SJCRH30 (cell line): Measurements from ENCODE around the gene CNNM2. TPM values are rescaled to one million over a fixed set of nuclear protein-coding genes. Genes with fewer than 3 reads are reported as not detected.
"Not testable (repeated sequence)": the region's sequence is repeated elsewhere in the genome, so short reads cannot be mapped to it uniquely, and the experiment has no call there.

Experiments
- DNase-seq, 2 experiments: peaks; one replicate each; pipeline ENCODE4 v3.0.0-alpha.2; 2015 to 2020
- H3K27ac ChIP-seq: fragments of 250-450 bp; sonication (Bioruptor Pico); 2 replicates; pipeline ENCODE4 v1.5.1; 2020; ENCODE audit warnings: mild to moderate bottlenecking, moderate library complexity
- H3K27me3 ChIP-seq: fragments of 250-450 bp; sonication (Bioruptor Pico); 2 replicates; pipeline ENCODE4 v1.5.1; 2020; ENCODE audit warnings: mild to moderate bottlenecking, moderate library complexity
- H3K36me3 ChIP-seq: fragments of 250-450 bp; sonication (Bioruptor Pico); 2 replicates; pipeline ENCODE4 v1.5.1; 2020; ENCODE audit warnings: mild to moderate bottlenecking, moderate library complexity
- H3K4me1 ChIP-seq: fragments of 250-450 bp; sonication (Bioruptor Pico); 2 replicates; pipeline ENCODE4 v1.5.1; 2020; ENCODE audit warnings: mild to moderate bottlenecking, moderate library complexity
- H3K4me3 ChIP-seq: fragments of 250-450 bp; sonication (Bioruptor Pico); 2 replicates; pipeline ENCODE4 v1.5.1; 2020; ENCODE audit warnings: mild to moderate bottlenecking, moderate library complexity
- H3K9me3 ChIP-seq: fragments of 250-450 bp; sonication (Bioruptor Pico); replicated peaks from 2 replicates; pipeline ENCODE4 v1.5.1; 2020; ENCODE audit warnings: mild to moderate bottlenecking, moderate library complexity
- total RNA-seq: library from RNA; depleted of rRNA; stranded (reverse); fragments of >200 nt; shearing (Covaris generic); gene quantifications from 2 replicates; pipeline ENCODE4 v1.2.3, GENCODE V29; 2014

The CNNM2 gene
- total RNA-seq, 1 experiment from 2014 or later: 4.9 TPM

DNA sequence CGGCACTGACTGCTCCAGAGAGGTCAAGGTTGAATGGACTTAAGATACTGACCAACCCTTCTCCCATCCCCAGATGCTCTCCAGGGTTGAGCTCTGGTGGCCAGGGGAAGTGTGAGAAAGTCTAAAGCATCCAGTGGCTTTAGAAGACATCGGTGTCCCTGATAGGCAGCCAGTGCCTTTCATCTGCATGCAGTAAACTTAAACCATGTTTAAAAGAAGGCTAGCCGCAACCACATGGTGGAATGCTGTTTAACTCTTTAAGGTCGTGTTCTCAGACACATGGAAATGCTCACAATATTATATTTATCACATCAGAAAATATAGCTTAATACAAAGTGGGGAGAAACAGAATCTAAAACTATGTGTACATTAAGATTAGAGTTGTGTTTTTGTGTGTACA is 137.0 kb downstream of the CNNM2 start:
- no peak for DNase-seq
- H3K4me1 ChIP-seq: no peaks in the 10 kb centered on the region
- H3K27ac ChIP-seq: no peak overlapping the region
- no peaks in the 10 kb centered on the region for H3K9me3 ChIP-seq
- no peaks in the 10 kb centered on the region for H3K36me3 ChIP-seq
- H3K27me3 ChIP-seq: no peaks in the 10 kb centered on the region
- no peak overlapping the region for H3K4me3 ChIP-seq

DNA sequence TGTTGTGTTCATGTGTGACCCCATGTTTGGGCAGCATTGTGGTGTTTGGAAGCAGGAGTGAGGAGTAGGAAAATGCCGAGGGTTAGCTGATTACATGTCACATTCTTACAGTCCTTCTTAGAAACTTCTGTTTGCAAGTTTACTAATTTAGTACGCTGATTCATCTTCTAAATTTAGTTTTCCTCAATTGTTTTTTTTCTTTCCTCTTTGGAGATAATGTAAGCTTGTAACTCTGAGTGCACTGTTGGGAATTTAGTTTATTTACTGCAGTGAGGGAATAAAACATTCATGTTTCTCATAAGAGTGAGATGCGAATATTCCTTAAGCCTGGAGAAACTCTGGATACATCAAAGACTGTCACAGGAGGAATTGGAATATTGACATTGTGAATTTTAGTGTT is 139.9 kb downstream of the CNNM2 start:
- H3K4me1 ChIP-seq: no peaks in the 10 kb centered on the region
- H3K9me3 ChIP-seq: no peaks in the 10 kb centered on the region
- DNase-seq: no peak
- no peak overlapping the region for H3K27ac ChIP-seq
- no peaks in the 10 kb centered on the region for H3K27me3 ChIP-seq
- no peaks in the 10 kb centered on the region for H3K36me3 ChIP-seq
- no peak overlapping the region for H3K4me3 ChIP-seq

DNA sequence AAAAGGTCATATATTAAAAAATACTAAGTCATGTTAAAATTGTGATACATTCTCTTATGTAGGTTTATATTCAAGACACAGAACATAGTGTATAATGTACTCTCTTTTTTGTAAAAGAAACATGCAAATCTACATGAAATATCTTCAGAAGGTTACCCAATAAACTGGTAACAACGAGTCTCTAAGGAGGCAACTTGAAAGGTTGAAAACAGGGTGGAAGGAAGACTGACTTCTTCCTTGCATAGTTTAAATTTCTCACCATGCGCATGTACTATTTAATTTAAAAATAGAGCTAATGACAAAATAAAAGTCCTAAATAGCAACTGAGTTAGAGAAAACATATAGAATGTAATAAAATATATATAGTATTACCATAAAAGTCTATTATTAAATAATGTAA is 142.5 kb downstream of the CNNM2 start:
- no peak for DNase-seq
- no peak overlapping the region for H3K4me3 ChIP-seq
- no peaks in the 10 kb centered on the region for H3K27me3 ChIP-seq
- no peaks in the 10 kb centered on the region for H3K4me1 ChIP-seq
- no peaks in the 10 kb centered on the region for H3K9me3 ChIP-seq
- H3K27ac ChIP-seq: no peak overlapping the region
- H3K36me3 ChIP-seq: no peaks in the 10 kb centered on the region

DNA sequence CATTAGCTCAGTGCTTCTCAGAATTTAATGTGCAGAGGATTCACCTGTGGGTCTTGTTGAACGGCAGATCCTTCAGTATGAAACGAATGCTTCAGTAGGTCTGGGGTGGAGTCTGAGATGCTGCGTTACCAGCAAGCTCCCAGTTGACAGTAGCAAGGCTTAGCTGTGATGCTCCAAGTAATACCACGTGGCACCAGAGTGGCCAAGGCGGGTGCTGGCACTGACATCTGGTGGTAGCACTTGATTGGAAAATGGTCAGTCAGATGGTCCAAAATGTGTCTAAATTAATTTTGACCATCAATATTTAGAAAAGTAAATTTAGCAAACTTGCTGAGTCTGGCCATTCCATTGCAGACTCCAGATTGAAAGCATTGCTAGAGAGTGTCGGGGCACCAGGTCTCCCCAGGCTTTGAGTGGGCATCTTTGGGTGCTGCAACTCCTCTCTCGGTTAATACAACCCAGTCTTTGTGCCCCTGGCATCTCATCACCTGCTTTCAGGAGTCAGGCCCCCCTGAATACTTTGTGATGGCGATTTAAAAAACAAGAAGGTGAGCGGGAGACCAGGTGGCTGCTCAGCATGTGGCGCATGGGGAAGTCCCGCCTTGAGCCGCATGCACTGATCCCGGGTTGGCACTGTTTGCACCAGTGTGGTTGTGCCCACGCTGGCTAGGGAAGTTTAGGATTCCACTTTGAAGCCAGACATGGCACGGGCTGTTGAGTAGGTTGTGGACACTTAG is 144.9 kb downstream of the CNNM2 start:
- no peaks in the 10 kb centered on the region for H3K4me1 ChIP-seq
- no peaks in the 10 kb centered on the region for H3K36me3 ChIP-seq
- H3K27ac ChIP-seq: no peak overlapping the region
- no peaks in the 10 kb centered on the region for H3K9me3 ChIP-seq
- no peak overlapping the region for H3K4me3 ChIP-seq
- H3K27me3 ChIP-seq: no peaks in the 10 kb centered on the region
- DNase-seq: no peak

DNA sequence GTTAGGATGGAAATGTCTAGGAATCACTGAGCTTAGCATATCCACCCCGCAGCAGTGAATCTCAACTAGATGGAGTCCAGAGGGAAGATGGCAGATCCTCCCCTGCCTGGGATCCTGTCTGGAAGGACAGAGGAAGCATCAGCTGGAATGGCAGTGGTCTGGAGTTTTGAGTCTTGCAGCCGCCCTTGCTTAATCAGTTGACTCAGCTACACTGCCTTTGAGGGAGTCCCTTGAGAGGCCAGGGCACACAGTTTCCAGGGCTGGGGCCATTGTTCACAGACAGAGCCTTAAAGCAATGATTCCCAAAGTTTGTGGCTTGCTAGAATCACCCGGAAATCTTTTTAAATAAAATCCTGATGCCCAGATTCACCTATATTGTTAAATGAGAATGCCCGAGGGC is 146.9 kb downstream of the CNNM2 start:
- no peaks in the 10 kb centered on the region for H3K36me3 ChIP-seq
- DNase-seq: no peak
- no peak overlapping the region for H3K27ac ChIP-seq
- no peaks in the 10 kb centered on the region for H3K4me1 ChIP-seq
- H3K9me3 ChIP-seq: no peaks in the 10 kb centered on the region
- H3K4me3 ChIP-seq: no peak overlapping the region
- no peaks in the 10 kb centered on the region for H3K27me3 ChIP-seq

DNA sequence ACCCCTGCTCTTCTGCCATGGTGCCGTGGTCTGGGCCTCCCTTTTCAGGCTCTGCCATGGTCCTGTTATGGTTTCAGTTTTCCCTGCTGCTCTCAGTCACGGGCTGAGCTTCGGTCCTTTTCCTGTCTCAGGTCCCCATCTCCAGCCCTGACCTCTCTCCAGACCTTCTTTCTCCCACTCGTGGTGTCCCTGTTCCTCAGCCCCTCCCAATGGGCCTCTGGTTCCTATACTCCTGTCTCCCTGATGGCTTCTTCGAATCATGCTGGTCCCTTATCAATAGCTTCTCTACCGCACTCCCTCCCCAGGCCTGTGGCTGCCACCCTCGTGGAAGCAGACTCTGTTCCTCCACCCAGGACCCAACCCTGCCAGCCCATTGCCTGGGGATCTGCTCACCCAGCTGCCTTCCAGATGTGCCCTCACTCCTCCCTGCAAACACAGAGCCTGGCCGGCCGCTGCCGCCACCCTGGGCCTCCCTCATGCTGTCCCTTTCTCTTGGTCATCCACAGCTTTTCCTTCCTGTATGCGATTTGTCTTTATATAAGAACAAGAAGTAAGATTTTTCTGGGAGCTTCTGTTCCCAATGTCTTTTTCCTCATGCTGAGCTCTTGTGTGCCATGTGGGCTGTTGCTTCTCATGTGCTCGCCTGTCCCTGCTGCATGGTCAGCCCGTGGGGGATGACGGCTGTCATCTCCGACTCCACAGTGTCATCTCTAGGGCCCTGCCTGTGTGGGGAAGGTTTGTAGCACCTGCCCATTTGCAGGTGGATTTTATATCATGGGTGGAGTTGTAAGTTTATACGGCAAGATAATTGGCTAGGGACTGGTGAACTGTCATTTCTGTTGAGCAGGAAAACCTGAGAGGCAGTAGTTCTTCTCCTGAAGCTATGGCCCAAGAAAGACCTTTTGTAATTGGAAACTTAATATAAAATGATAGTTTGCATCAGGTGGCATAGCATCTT is 148.3 kb downstream of the CNNM2 start:
- no peak for DNase-seq

DNA sequence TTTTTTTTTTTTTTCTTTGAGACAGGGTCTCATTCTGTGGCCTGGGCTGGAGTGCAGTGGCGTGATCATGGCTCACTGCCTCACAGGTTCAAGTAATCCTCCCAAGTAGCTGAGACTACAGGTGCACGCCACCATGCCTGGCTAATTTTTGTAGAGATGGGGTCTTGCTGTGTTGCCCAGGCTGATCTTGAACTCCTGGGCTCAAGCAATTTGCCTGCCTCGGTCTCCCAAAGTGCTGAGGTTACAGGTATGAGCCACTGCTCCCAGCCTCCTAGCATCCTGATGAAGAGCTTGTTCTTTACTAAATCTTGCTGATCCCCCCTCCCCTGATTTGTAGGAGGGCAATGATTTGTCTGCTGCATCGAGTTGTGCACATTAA is 149.0 kb downstream of the CNNM2 start:
- not testable (repeated sequence) for H3K27ac ChIP-seq, H3K4me3 ChIP-seq, H3K4me1 ChIP-seq, H3K36me3 ChIP-seq, DNase-seq, H3K9me3 ChIP-seq, H3K27me3 ChIP-seq

More for the DNA sequence above, 148.3 kb downstream of the CNNM2 start:
- Histone ChIP-seq H3K36me3 (no peaks in the 10 kb centered on the region), H3K27ac (no peak overlapping the region), H3K9me3 (no peaks in the 10 kb centered on the region), H3K4me3 (no peak overlapping the region), H3K27me3 (no peaks in the 10 kb centered on the region), H3K4me1 (no peaks in the 10 kb centered on the region)

DNA sequence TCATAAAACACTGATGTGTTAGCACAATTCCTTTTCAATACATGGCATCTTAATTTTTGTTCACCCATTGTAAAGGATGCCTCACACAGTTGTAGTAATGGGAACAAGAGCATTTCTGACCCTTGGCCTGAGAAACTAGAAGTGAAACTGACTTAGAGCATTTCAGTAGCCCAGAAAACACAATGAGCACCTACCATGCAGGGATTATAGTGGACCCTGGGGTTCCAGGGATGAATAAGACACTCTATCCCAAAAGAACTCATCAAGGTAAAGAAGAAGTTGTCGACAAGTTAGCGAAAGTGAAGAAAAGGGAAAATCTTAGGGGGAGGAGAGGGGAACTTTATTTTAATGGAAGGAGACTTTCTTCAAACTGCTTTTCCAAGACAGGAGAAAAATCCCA is 149.4 kb downstream of the CNNM2 start:
- H3K9me3 ChIP-seq: no peaks in the 10 kb centered on the region
- H3K27ac ChIP-seq: no peak overlapping the region
- H3K4me3 ChIP-seq: no peak overlapping the region
- no peaks in the 10 kb centered on the region for H3K36me3 ChIP-seq
- no peaks in the 10 kb centered on the region for H3K4me1 ChIP-seq
- no peaks in the 10 kb centered on the region for H3K27me3 ChIP-seq
- DNase-seq: no peak

DNA sequence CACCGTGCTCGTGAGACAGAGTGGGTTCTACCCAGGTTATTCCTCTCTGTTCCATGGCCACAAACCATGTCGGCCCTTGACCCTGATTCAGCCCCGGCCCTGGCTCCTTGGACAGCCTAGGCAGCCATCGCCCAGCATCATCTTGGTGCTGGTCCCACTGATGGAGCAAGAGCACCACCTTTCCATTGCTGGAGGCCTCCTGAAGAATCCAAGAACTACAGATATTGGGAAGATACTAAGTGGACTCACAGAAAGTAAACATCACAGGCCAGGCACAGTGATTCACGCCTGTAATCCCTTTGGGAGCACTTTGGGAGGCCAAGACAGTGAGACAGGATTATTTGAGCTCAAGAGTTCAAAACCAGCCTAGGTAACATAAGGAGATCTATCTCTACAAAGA is 149.9 kb downstream of the CNNM2 start:
- DNase-seq: no peak
- H3K4me3 ChIP-seq: no peak overlapping the region
- no peaks in the 10 kb centered on the region for H3K9me3 ChIP-seq
- H3K4me1 ChIP-seq: no peaks in the 10 kb centered on the region
- no peaks in the 10 kb centered on the region for H3K27me3 ChIP-seq
- H3K36me3 ChIP-seq: no peaks in the 10 kb centered on the region
- H3K27ac ChIP-seq: no peak overlapping the region

DNA sequence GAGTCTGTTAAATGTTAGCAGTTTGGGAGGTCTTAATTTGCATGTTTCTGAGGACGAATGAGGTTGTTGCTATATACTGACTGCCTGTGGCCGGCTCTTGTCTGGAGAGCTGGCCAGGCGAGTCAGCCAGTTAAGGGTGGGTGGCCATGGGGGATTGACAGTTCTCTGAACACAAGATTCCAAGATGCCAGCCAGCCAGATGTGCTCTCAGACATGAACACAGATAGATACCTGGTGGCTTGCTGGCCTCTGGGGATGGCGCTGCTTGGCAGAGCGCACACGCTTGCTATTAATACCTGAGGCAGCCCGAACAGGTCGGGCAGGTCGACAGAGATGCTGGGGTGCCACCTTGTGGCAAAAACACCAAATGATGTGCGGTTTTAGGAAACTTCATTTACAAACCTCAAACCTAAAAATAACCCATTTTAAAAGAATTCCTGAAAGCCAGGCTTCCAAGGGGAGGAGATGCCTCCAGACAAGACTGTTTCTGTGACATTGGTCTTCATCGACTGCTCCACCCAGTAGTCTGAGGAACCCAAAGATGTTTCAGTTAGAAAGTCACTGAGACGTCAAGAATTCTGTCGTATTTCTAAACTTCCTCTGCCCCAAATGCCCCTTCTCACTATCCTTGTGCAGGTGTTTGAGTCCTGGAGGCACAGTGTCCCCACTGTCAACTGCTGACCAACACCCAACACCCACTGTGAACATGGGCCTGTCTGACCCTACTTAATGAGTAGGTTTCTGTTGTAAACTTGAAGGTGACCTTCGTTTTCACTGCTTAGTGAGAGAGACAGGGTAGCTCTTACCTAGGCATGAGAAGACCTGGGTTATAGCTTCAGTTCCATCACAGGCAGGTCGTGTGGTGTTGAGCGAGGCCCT is 151.6 kb downstream of the CNNM2 start:
- peak; percentile 30 to 66 for DNase-seq
- no peaks in the 10 kb centered on the region for H3K36me3 ChIP-seq
- no peaks in the 10 kb centered on the region for H3K4me1 ChIP-seq
- H3K4me3 ChIP-seq: no peak overlapping the region
- H3K27ac ChIP-seq: no peak overlapping the region
- no peaks in the 10 kb centered on the region for H3K9me3 ChIP-seq
- H3K27me3 ChIP-seq: no peaks in the 10 kb centered on the region

DNA sequence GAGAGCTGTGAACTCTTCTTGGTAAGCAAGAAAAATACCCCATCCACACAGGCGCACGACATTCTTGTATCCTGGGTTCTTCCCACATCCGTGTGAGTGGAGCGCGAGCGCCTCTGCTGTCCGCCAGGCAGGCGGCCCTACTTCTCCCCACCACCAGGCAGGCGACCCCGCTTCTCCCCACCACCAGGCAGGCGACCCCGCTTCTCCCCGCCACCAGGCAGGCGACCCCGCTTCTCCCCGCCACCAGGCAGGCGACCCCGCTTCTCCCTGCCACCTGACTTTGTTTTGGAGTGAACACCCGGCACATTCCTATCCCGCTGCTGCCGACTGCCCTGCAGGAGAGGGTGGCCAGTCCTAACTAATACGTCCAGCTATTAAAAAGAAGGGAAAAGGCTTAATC is 154.2 kb downstream of the CNNM2 start:
- Histone ChIP-seq H3K36me3 (no peaks in the 10 kb centered on the region), H3K27me3 (no peaks in the 10 kb centered on the region), H3K9me3 (no peaks in the 10 kb centered on the region), H3K4me3 (no peak overlapping the region), H3K27ac (no peak overlapping the region), H3K4me1 (no peaks in the 10 kb centered on the region)
- DNase-seq: no peak

DNA sequence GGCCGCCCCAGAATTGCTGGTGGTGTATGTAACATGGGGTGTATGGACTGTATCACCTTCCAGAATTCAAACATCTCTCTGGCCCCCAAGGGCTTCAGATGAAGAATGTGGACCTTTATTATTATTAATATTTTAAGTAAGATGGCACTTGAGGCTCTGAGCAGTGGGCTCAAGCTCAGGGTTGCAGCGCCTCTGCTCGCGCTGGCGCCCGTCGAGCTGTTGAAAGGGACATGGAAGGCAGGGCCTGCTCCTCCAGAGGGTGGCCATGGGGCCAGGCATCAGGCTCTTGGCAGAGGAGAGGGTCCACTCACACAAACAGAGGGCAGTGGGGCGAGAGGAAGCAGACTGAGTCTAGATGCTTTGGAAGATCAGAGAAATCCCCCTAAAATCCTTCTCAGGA is 154.8 kb downstream of the CNNM2 start:
- Histone ChIP-seq H3K4me3 (no peak overlapping the region), H3K27ac (no peak overlapping the region), H3K36me3 (no peaks in the 10 kb centered on the region), H3K4me1 (no peaks in the 10 kb centered on the region), H3K9me3 (no peaks in the 10 kb centered on the region), H3K27me3 (no peaks in the 10 kb centered on the region)
- DNase-seq: no peak

DNA sequence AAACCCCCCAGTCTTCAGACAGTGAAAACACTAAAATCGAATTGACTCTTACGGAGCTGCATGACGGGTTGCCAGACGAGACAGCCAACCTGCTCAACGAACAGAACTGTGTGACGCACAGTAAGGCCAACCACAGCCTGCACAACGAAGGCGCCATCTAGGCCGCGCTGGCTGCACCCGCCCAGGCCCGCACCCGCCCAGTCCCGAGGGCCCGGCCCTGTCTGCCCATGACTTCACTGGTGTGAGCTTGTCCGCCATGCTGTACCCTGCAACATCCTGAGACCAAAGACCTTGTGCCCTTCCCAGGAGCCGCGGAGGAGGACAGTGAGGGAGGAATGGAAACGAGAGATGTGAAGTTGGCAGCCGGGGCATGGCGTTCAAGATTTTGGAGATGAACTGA is 158.9 kb downstream of the CNNM2 start:
- no peaks in the 10 kb centered on the region for H3K27me3 ChIP-seq
- H3K36me3 ChIP-seq: no peaks in the 10 kb centered on the region
- H3K4me3 ChIP-seq: no peak overlapping the region
- H3K27ac ChIP-seq: no peak overlapping the region
- no peaks in the 10 kb centered on the region for H3K4me1 ChIP-seq
- DNase-seq: no peak
- no peaks in the 10 kb centered on the region for H3K9me3 ChIP-seq

DNA sequence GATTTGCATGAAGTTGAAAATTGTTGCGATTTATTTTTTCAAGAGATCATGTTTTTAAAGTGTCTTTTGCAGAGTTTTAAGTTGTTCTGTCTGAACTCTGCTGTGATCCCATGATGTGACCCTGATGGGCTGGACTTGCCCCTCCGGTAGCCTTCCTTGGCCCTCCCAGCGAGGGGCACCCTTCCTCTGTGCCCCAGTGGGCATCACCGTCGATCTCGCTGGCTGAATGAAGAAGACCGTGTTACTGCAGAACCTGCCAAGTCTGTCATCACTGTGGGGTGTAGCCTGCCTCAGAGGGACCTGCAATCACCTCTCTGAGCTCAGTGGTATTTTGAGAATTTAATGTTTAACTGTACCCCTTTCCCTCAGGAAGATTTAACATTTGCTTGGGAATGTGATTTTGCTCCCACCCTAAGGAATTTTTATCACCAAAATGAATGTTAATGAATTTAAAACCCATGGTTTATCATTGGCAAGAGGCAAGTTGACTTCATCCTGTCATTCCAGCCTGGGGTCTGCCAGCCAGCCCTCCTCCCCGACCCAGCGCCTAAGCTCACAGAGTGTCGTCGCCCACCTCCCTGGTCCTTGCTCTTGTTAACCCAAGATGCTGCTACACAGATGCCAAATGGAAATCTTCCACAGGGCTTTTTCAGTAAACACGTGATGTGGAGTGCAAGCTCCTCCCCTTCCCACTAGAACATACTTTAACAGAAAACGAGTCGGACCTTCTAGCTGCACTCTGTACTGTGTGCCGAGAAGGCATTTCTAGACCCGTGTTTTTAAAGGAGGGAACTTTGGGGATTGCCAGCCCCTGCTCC is 159.6 kb downstream of the CNNM2 start:
- DNase-seq: no peak

More for the DNA sequence above, 159.6 kb downstream of the CNNM2 start:
- no peaks in the 10 kb centered on the region; the same call in 1 of the 2 replicates for H3K36me3 ChIP-seq
- no peaks in the 10 kb centered on the region for H3K9me3 ChIP-seq
- no peak overlapping the region for H3K4me3 ChIP-seq
- no peak overlapping the region for H3K27ac ChIP-seq
- no peaks in the 10 kb centered on the region for H3K27me3 ChIP-seq
- H3K4me1 ChIP-seq: no peaks in the 10 kb centered on the region
